ENCODE results near the gene SLC22A31.

SLC22A31 gene

DNA sequence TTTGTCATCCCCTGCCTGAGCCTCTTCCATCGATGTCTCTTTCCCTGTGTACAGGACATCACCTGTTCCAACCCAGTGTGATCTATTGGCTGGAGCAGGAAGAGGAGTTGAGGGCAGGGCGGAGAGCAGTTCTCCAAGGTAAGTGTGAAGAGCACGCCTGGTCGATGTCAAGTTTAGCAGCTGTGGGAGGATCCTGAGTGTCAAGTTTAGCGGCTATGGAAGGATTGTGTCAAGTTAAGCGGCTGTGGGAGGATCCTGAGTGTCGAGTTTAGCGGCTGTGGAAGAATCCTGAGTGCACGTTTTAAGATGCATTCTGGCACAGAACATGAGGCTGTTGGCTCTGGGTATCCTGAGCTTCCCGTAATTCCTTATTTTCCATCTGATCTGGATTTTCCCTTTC is 24.3 kb upstream of the SLC22A31 start:
- TF ChIP-seq GATA3 (IDR thresholded peaks at IDR 0.05; ENCODE audit: low read depth, low read length) (no peak), GATA2 (IDR thresholded peaks at IDR 0.05; ENCODE audit: low read depth, low read length) (no peak)

- TF ChIP-seq GATA3 (IDR thresholded peaks at IDR 0.05; ENCODE audit: low read depth, low read length) (no peak), GATA2 (IDR thresholded peaks at IDR 0.05; ENCODE audit: low read depth, low read length) (no peak)
Measured at GRCh38 chr16:89222931-89223330, 22.6 kb upstream of the SLC22A31 start.

GRCh38 chr16:89221604-89222003 is 21.3 kb upstream of the SLC22A31 start:
- TF ChIP-seq GATA3 (IDR thresholded peaks at IDR 0.05; ENCODE audit: low read depth, low read length), result no peak
- no peak for TF ChIP-seq GATA2 (IDR thresholded peaks at IDR 0.05; ENCODE audit: low read depth, low read length)

GRCh38 chr16:89219365-89219764 is 19.0 kb upstream of the SLC22A31 start:
- TF ChIP-seq GATA2 (IDR thresholded peaks at IDR 0.05; ENCODE audit: low read depth, low read length) (no peak), GATA3 (IDR thresholded peaks at IDR 0.05; ENCODE audit: low read depth, low read length) (no peak)

GRCh38 chr16:89217388-89218191 is 17.3 kb upstream of the SLC22A31 start, which contains the start of gene ZNF778:
TSS of gene ZNF778 (plus strand) at chr16:89217703. CDS start at chr16:89221128, 3,425 bp downstream.
- TF ChIP-seq GATA3 (IDR thresholded peaks at IDR 0.05; ENCODE audit: low read depth, low read length) (no peak), GATA2 (IDR thresholded peaks at IDR 0.05; ENCODE audit: low read depth, low read length) (no peak)

DNA sequence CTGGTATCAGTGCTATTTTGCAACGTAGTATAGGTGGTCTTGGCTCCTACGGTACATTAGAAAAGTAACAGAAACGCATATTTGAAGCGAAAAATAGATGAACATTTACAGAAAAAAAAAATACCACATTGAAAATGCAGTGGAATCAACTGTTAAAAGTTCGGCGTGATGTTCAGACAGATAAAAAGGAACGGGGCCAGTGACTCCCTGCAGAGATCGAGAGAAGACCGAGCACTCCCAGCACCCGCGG is 16.7 kb upstream of the SLC22A31 start:
- TF ChIP-seq GATA2 (IDR thresholded peaks at IDR 0.05; ENCODE audit: low read depth, low read length), result no peak
- TF ChIP-seq GATA3 (IDR thresholded peaks at IDR 0.05; ENCODE audit: low read depth, low read length), result no peak

DNA sequence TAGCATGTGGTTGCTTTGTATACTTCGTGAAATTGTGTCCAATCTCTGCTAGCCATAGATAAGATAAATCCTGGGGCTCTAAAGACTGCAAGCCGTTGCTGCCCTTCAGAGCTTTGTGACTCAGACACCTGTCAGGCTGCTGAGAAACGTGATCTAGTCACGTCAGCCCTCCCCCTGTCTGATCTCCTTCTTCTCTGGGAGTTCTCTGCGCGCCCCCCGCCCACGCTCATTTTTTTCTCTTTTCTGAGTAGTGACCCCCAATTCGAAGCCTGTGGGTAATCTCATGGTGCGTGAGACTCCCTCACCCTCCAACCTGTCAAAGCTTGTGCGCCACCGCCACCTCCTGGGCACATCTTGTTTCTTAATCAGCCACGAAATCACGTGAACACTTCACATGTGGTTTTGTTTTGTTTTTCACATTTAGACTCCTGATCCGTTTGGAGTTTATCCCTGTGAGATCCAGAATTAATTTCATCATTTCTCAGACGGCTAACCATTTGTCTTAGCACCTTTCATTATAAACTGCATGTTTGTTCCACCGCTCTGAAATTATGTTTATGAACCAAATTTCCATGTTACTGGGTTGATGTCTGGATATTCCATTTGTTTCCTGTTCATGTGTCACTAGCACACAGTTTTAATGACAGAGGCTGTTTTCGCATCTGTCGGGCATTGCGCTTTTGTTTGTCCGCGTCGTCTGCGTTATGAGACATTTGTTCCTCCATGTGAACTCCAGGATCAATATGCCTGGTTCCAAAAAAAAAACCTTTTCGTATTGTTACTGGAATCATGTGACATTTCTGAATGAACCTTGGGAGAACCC is 16.2 kb upstream of the SLC22A31 start:
- no peak for TF ChIP-seq GATA3 (IDR thresholded peaks at IDR 0.05; ENCODE audit: low read depth, low read length)
- peak; percentile 37; the same call in 1 of the 2 replicates for TF ChIP-seq GATA2 (IDR thresholded peaks at IDR 0.05; ENCODE audit: low read depth, low read length)

GRCh38 chr16:89210904-89211515 is 10.7 kb upstream of the SLC22A31 start:
- TF ChIP-seq GATA2 (IDR thresholded peaks at IDR 0.05; ENCODE audit: low read depth, low read length), result no peak

GRCh38 chr16:89210165-89210903 is 10.0 kb upstream of the SLC22A31 start:
- no peak for TF ChIP-seq GATA3 (IDR thresholded peaks at IDR 0.05; ENCODE audit: low read depth, low read length)
- TF ChIP-seq GATA2 (IDR thresholded peaks at IDR 0.05; ENCODE audit: low read depth, low read length), result no peak

DNA sequence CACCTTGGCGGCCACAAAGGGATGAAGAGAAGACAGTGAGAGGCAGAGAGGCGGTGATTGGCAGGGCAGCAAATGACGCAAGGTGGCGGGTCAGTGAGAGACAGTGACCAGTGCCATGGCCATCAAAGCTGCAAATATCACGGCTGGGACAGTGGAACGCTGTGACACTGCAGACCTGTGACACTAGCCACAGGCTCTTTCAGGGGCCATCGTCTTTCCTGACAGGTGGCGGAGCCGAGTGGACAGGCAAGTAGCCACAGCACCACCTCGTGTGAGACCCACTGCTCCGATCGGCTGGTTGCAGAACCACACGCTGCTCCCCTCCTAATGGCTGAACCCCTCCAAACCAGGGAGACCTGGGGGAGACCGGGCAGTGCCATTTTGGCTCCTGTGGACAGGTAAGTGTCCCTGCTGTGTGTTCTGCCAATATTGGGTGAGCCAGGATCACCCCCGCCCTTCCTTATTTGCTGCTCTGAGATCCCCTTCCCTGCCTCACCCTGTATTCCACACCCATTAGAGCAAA is 9.2 kb upstream of the SLC22A31 start:
- TF ChIP-seq GATA2 (IDR thresholded peaks at IDR 0.05; ENCODE audit: low read depth, low read length) (no peak), GATA3 (IDR thresholded peaks at IDR 0.05; ENCODE audit: low read depth, low read length) (no peak)

DNA sequence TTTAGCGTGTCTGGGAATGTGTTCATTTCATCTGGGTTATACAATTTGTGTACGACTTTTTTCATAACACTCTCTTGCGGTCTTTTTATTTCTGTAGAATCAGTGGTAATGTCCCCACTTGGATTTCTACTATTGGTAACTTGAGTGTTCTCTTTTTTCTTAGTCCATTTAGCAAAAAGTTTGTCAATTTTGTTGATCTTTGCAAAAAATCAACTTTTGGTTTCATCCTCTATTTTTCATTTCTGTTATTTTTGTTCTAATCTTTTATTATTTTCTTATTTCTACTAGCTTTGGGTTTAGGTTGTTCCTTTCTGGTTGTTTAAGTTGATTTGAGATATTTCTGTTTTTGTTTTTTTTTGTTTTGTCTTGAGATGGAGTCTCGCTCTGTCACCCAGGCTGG is 7.7 kb upstream of the SLC22A31 start:
- TF ChIP-seq GATA3 (IDR thresholded peaks at IDR 0.05; ENCODE audit: low read depth, low read length), result no peak
- no peak for TF ChIP-seq GATA2 (IDR thresholded peaks at IDR 0.05; ENCODE audit: low read depth, low read length)

GRCh38 chr16:89202422-89203215 is 2.3 kb upstream of the SLC22A31 start:
- TF ChIP-seq GATA2 (IDR thresholded peaks at IDR 0.05; ENCODE audit: low read depth, low read length) (no peak), GATA3 (IDR thresholded peaks at IDR 0.05; ENCODE audit: low read depth, low read length) (no peak)

Data from SH-SY5Y (cell line).